ENCODE measurements around the gene CREB5. TPM values are rescaled to one million over a fixed set of nuclear protein-coding genes. Genes with fewer than 3 reads are reported as not detected.

The CREB5 gene
- total and polyA plus RNA-seq, 7 donors: 0.80 to 42.1 (median 4.6) TPM

GRCh38 chr7:28758186-28758585, 345.9 kb downstream of the CREB5 start:
- TF ChIP-seq EP300 (IDR thresholded peaks at IDR 0.05) (no peak), POLR2A (IDR thresholded peaks at IDR 0.05) (no peak), CTCF (IDR thresholded peaks at IDR 0.05) (no peak), POLR2AphosphoS5 (IDR thresholded peaks at IDR 0.05) (no peak)
- no peak for DNase-seq
- H3K27ac ChIP-seq: no peak overlapping the region
- intact Hi-C loops (cut with DNase I): no loop called here
- WGBS, 2 donors: 92 to 94% methylated on average over 5 of the region's 5 CpGs
- H3K27me3 ChIP-seq: no peaks in the 10 kb centered on the region
- no peaks in the 10 kb centered on the region for H3K9me3 ChIP-seq
- no peak overlapping the region for H3K4me3 ChIP-seq
- H3K4me1 ChIP-seq: no peaks in the 10 kb centered on the region
- H3K36me3 ChIP-seq: no peaks in the 10 kb centered on the region

GRCh38 chr7:28759475-28759971, 347.2 kb downstream of the CREB5 start:
- TF ChIP-seq EP300 (IDR thresholded peaks at IDR 0.05) (no peak), POLR2A (IDR thresholded peaks at IDR 0.05) (no peak), POLR2AphosphoS5 (IDR thresholded peaks at IDR 0.05) (no peak), CTCF (IDR thresholded peaks at IDR 0.05) (no peak)
- WGBS, 2 donors: 86% methylated on average over 5 of the region's 5 CpGs
- intact Hi-C loops (cut with DNase I): no loop called here
- no peaks in the 10 kb centered on the region for H3K27me3 ChIP-seq
- no peaks in the 10 kb centered on the region for H3K36me3 ChIP-seq
- no peaks in the 10 kb centered on the region for H3K9me3 ChIP-seq
- H3K27ac ChIP-seq: no peak overlapping the region
- no peak for DNase-seq
- H3K4me3 ChIP-seq: no peak overlapping the region
- no peaks in the 10 kb centered on the region for H3K4me1 ChIP-seq

GRCh38 chr7:28761505-28761904, 349.2 kb downstream of the CREB5 start:
- no peak for DNase-seq
- Histone ChIP-seq H3K27ac (no peak overlapping the region), H3K9me3 (no peaks in the 10 kb centered on the region), H3K4me1 (no peaks in the 10 kb centered on the region), H3K4me3 (no peak overlapping the region), H3K36me3 (no peaks in the 10 kb centered on the region), H3K27me3 (no peaks in the 10 kb centered on the region)
- 92 to 93% methylated on average over 2 of the region's 2 CpGs for WGBS, 2 donors
- intact Hi-C loops (cut with DNase I): no loop called here
- TF ChIP-seq POLR2AphosphoS5 (IDR thresholded peaks at IDR 0.05): no peak
- TF ChIP-seq POLR2A (IDR thresholded peaks at IDR 0.05): no peak
- TF ChIP-seq CTCF (IDR thresholded peaks at IDR 0.05): no peak
- no peak for TF ChIP-seq EP300 (IDR thresholded peaks at IDR 0.05)

GRCh38 chr7:28762651-28763050, 350.3 kb downstream of the CREB5 start:
- TF ChIP-seq POLR2AphosphoS5 (IDR thresholded peaks at IDR 0.05) (no peak), EP300 (IDR thresholded peaks at IDR 0.05) (no peak), POLR2A (IDR thresholded peaks at IDR 0.05) (no peak), CTCF (IDR thresholded peaks at IDR 0.05) (no peak)
- intact Hi-C loops (cut with DNase I): no loop called here

DNA sequence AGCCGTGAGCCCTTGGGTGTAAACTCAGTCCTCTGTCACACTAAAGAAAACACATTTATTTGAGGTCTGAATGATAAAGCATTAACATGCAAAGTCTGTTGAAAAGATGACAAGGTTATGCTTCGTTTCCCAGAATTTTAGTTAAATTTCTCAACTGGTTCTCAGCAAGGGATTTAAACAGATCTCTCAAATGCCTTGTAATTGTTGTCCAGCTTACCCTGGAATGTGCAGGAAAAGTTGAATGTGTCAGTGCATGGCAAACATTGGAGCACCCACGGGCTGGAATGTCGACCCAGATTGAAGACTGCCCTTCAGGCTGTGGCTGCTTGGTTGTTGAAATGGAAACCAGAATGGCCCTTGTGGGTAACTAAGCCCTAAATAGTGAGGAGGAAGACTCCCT, 354.0 kb downstream of the CREB5 start:
- no peaks in the 10 kb centered on the region for H3K36me3 ChIP-seq
- TF ChIP-seq CTCF (IDR thresholded peaks at IDR 0.05) (no peak), POLR2AphosphoS5 (IDR thresholded peaks at IDR 0.05) (no peak), POLR2A (IDR thresholded peaks at IDR 0.05) (no peak), EP300 (IDR thresholded peaks at IDR 0.05) (no peak)
- peak overlapping the region in 1 of 4 donors; percentile 49 for H3K27ac ChIP-seq
- intact Hi-C loops (cut with DNase I): no loop called here
- H3K4me3 ChIP-seq: no peak overlapping the region
- no peak for DNase-seq
- 82 to 84% methylated on average over 4 of the region's 4 CpGs for WGBS, 2 donors
- H3K4me1 ChIP-seq: no peaks in the 10 kb centered on the region
- H3K9me3 ChIP-seq: no peaks in the 10 kb centered on the region
- no peaks in the 10 kb centered on the region for H3K27me3 ChIP-seq

More at GRCh38 chr7:28762651-28763050, 350.3 kb downstream of the CREB5 start:
- Histone ChIP-seq H3K9me3 (no peaks in the 10 kb centered on the region), H3K4me3 (no peak overlapping the region), H3K27ac (no peak overlapping the region), H3K4me1 (no peaks in the 10 kb centered on the region), H3K36me3 (no peaks in the 10 kb centered on the region), H3K27me3 (no peaks in the 10 kb centered on the region)
- DNase-seq: no peak
- 88 to 91% methylated on average over 1 of the region's 1 CpG for WGBS, 2 donors
